ENCODE results near the gene PARVA.

DNA sequence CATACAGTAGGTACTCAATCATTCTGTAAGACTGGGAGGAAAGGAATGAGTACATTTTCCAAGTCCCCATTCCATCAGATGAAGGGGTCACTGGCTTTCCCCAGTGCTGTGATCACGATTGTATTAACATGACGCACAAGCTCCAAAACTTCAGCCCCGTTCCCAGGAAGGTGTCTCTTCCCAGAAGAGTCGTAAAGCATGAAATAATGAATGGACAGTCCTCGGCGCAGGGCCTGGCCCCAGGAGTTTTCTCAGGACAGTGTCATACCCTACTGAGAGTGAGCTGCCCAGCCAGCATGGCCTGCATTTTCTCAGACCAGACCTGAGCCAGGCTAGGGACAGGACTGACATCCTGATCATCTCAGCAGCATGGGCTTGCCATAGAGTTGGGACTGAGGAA, 80.7 kb downstream of the PARVA start:
- no peak for TF ChIP-seq POLR2A (IDR thresholded peaks at IDR 0.05)
- TF ChIP-seq, protein P1, sequence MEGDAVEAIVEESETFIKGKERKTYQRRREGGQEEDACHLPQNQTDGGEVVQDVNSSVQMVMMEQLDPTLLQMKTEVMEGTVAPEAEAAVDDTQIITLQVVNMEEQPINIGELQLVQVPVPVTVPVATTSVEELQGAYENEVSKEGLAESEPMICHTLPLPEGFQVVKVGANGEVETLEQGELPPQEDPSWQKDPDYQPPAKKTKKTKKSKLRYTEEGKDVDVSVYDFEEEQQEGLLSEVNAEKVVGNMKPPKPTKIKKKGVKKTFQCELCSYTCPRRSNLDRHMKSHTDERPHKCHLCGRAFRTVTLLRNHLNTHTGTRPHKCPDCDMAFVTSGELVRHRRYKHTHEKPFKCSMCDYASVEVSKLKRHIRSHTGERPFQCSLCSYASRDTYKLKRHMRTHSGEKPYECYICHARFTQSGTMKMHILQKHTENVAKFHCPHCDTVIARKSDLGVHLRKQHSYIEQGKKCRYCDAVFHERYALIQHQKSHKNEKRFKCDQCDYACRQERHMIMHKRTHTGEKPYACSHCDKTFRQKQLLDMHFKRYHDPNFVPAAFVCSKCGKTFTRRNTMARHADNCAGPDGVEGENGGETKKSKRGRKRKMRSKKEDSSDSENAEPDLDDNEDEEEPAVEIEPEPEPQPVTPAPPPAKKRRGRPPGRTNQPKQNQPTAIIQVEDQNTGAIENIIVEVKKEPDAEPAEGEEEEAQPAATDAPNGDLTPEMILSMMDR (IDR thresholded peaks at IDR 0.05), result no peak
